GM12874 (cell line): ENCODE results near the gene ADGRL3.

Source experiments
- CTCF ChIP-seq: IDR thresholded peaks from 2 replicates; pipeline ENCODE4 v1.5.1; 2011; ENCODE audit warnings: low read depth, mild to moderate bottlenecking, control low read depth, low read length, moderate library complexity; ENCODE audit not compliant: insufficient read depth

Gene ADGRL3

GRCh38 chr4:62015043-62015739 lies 815.1 kb downstream of the ADGRL3 start:
- no peak for TF ChIP-seq CTCF

GRCh38 chr4:62018537-62018936 lies 818.4 kb downstream of the ADGRL3 start:
- TF ChIP-seq CTCF: no peak

- no peak for TF ChIP-seq CTCF
These were observed 823.5 kb downstream of the ADGRL3 start for GRCh38 chr4:62023633-62024032.

- no peak for TF ChIP-seq CTCF
These were observed 828.6 kb downstream of the ADGRL3 start for GRCh38 chr4:62028745-62029144.

- no peak for TF ChIP-seq CTCF
These were observed 830.8 kb downstream of the ADGRL3 start for GRCh38 chr4:62030958-62031357.

- no peak for TF ChIP-seq CTCF
These were observed 837.4 kb downstream of the ADGRL3 start for GRCh38 chr4:62037571-62037970.

GRCh38 chr4:62051332-62051731 lies 851.2 kb downstream of the ADGRL3 start:
- TF ChIP-seq CTCF: no peak
